ENCODE results near the gene BTBD18. TPM values are rescaled to one million over a fixed set of nuclear protein-coding genes. Genes with fewer than 3 reads are reported as not detected.

The BTBD18 gene
- polyA plus RNA-seq, 3 donors = 0.10 TPM; not detected in 2

DNA sequence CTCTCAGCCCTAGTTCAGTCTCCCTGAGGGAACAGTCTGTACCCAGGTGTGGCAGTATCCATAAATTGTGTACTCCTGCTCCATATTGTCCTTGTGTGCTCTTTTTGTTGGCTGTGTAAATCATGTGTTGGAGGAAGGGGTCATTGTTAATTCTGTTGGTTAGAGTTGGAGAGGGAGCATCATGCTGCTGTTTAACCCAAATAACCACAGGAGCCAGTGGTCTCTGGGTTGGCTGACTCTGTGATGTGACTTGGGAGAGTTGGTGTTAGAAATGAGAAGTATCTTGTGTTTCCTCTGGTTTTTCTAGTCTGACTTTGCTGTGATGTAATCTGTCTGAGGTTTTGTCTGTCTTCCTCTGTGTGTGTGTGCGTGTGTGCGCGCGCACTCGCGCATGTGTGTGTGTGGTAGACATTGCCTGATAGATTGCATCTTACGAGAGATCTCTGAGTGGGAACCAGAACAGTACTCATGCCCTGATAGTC, 40.5 kb upstream of the BTBD18 start:
- Mint-ChIP-seq H3K4me1 (peaks cover 63% of the 10 kb centered on the region), H3K9me3 (no peaks in the 10 kb centered on the region), H3K4me3 (peak overlapping the region in 1 of 2 donors; percentile 89), H3K27ac (peak overlapping the region; percentile 97 to 99 (median 98)), H3K27me3 (ENCODE audit: low read depth in 3 of 3) (peaks cover 0 to 3% (median 3%) of the 10 kb centered on the region in 3 donors), H3K36me3 (peaks cover 34% of the 10 kb centered on the region in 2 donors)
- H3K4me1 ChIP-seq (ENCODE audit: control insufficient read depth in 1 of 2, insufficient read depth in 2 of 2, low read length in 2 of 2) = peaks cover 53 to 71% of the 10 kb centered on the region in 2 donors
- peak overlapping the region; percentile 87 to 94 for H3K27ac ChIP-seq (ENCODE audit: low read depth in 1 of 2, low read length in 2 of 2)
- H3K27me3 ChIP-seq (ENCODE audit: control insufficient read depth in 2 of 2, insufficient read depth in 2 of 2, low read length in 2 of 2) = no peaks in the 10 kb centered on the region
- peak overlapping the region; percentile 72 for H3K9ac ChIP-seq (ENCODE audit: insufficient read depth, low read length, poor library complexity, severe bottlenecking)
- H3K36me3 ChIP-seq (replicated peaks in 1 of 2; ENCODE audit: control insufficient read depth in 1 of 2, insufficient read depth in 2 of 2, low read length in 2 of 2) = peaks cover 17 to 21% of the 10 kb centered on the region in 2 donors
- WGBS (ENCODE audit: insufficient coverage) = 0% methylated on average over 6 of the region's 7 CpGs
- no peaks in the 10 kb centered on the region for H3K9me3 ChIP-seq (replicated peaks in 1 of 2; ENCODE audit: control insufficient read depth in 1 of 2, insufficient read depth in 1 of 2, low read length in 2 of 2)
- H3K79me2 ChIP-seq (ENCODE audit: insufficient read depth, low read length) = peaks cover 47% of the 10 kb centered on the region
- DNase-seq = peak; percentile 98 to 99 (median 99)
- intact Hi-C loops (cut with micrococcal nuclease) = loop anchor here in 1 of 2 donors (2.0 to 10.0 kb wide), 3 partner anchors 51 to 783 kb away; partner anchors contain the start of genes LPXN, SELENOH and ZFP91
- H3K4me3 ChIP-seq (replicated peaks in 1 of 3; ENCODE audit: low read depth in 2 of 3, low read length in 3 of 3) = peak overlapping the region; percentile 25 to 66 (median 26)
- H2AFZ ChIP-seq (ENCODE audit: insufficient read depth, low read depth, low read length, poor library complexity, severe bottlenecking) = no peak overlapping the region
- peak overlapping the region; percentile 81 for H3K4me2 ChIP-seq (replicated peaks; ENCODE audit: extremely low read depth, low read length, poor library complexity, severe bottlenecking)
- H4K20me1 ChIP-seq (ENCODE audit: insufficient read depth, low read length) = peaks cover 9% of the 10 kb centered on the region
- TF ChIP-seq, protein P1, sequence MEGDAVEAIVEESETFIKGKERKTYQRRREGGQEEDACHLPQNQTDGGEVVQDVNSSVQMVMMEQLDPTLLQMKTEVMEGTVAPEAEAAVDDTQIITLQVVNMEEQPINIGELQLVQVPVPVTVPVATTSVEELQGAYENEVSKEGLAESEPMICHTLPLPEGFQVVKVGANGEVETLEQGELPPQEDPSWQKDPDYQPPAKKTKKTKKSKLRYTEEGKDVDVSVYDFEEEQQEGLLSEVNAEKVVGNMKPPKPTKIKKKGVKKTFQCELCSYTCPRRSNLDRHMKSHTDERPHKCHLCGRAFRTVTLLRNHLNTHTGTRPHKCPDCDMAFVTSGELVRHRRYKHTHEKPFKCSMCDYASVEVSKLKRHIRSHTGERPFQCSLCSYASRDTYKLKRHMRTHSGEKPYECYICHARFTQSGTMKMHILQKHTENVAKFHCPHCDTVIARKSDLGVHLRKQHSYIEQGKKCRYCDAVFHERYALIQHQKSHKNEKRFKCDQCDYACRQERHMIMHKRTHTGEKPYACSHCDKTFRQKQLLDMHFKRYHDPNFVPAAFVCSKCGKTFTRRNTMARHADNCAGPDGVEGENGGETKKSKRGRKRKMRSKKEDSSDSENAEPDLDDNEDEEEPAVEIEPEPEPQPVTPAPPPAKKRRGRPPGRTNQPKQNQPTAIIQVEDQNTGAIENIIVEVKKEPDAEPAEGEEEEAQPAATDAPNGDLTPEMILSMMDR (IDR thresholded peaks at IDR 0.05) = no peak

DNA sequence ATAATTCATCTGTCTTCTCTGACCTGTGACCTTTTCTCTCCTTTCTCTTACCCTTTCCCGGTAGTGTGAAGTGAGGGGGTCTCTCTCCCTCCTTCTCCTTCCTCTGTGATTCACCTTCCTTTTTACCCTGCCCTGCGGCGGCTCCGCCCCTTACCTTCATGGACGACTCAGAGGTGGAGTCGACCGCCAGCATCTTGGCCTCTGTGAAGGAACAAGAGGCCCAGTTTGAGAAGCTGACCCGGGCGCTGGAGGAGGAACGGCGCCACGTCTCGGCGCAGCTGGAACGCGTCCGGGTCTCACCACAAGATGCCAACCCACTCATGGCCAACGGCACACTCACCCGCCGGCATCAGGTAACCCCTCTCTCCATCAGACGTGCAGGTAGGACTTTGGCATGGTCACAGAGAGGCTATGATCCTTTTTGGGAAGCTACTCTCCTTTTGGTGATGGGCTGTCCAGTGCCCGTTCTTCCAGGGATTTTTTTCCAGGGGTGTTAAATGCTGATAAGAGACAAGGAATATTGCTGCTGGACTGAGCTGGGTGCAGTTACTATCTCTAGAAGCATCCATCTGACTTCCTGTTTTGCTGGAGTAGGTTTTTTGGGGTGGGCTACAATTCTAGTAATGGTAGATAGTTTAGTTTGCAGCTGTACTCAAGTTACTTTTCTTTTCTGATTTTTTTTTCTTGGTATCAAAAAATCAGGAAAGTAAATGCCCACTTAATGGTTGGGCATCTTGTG, 39.9 kb upstream of the BTBD18 start:
- no peaks in the 10 kb centered on the region for H3K9me3 Mint-ChIP-seq
- Histone ChIP-seq H3K79me2 (ENCODE audit: insufficient read depth, low read length) (peaks cover 53% of the 10 kb centered on the region), H4K20me1 (ENCODE audit: insufficient read depth, low read length) (peaks cover 9% of the 10 kb centered on the region), H3K4me3 (replicated peaks in 1 of 3; ENCODE audit: low read depth in 2 of 3, low read length in 3 of 3) (peak overlapping the region in 1 of 3 experiments; percentile 66), H3K4me1 (ENCODE audit: control insufficient read depth in 1 of 2, insufficient read depth in 2 of 2, low read length in 2 of 2) (peaks cover 56 to 77% of the 10 kb centered on the region in 2 donors), H3K4me2 (replicated peaks; ENCODE audit: extremely low read depth, low read length, poor library complexity, severe bottlenecking) (peak overlapping the region; percentile 81), H3K9me3 (replicated peaks in 1 of 2; ENCODE audit: control insufficient read depth in 1 of 2, insufficient read depth in 1 of 2, low read length in 2 of 2) (no peaks in the 10 kb centered on the region), H3K27ac (ENCODE audit: low read depth in 1 of 2, low read length in 2 of 2) (peak overlapping the region; percentile 87 to 94), H3K9ac (ENCODE audit: insufficient read depth, low read length, poor library complexity, severe bottlenecking) (peak overlapping the region; percentile 16), H2AFZ (ENCODE audit: insufficient read depth, low read depth, low read length, poor library complexity, severe bottlenecking) (no peak overlapping the region), H3K36me3 (replicated peaks in 1 of 2; ENCODE audit: control insufficient read depth in 1 of 2, insufficient read depth in 2 of 2, low read length in 2 of 2) (peaks cover 12 to 17% of the 10 kb centered on the region in 2 donors), H3K27me3 (ENCODE audit: control insufficient read depth in 2 of 2, insufficient read depth in 2 of 2, low read length in 2 of 2) (no peaks in the 10 kb centered on the region)
- intact Hi-C loops (cut with micrococcal nuclease) = loop anchor here in 1 of 2 donors (2.0 to 10.0 kb wide), 3 partner anchors 51 to 783 kb away; partner anchors contain the start of genes LPXN, SELENOH and ZFP91
- H3K27ac Mint-ChIP-seq = peak overlapping the region; percentile 97 to 99 (median 98)
- H3K27me3 Mint-ChIP-seq (ENCODE audit: low read depth in 3 of 3) = peaks cover 0 to 3% (median 3%) of the 10 kb centered on the region in 3 donors
- TF ChIP-seq, protein P1 (IDR thresholded peaks at IDR 0.05) = no peak
- H3K36me3 Mint-ChIP-seq = peaks cover 29 to 34% of the 10 kb centered on the region in 2 donors
- WGBS (ENCODE audit: insufficient coverage) = 68% methylated on average over 6 of the region's 22 CpGs
- peak overlapping the region in 1 of 2 donors; percentile 89 for H3K4me3 Mint-ChIP-seq
- DNase-seq = peak in 1 of 3 donors; percentile 10
- peaks cover 69% of the 10 kb centered on the region for H3K4me1 Mint-ChIP-seq
